ENCODE measurements around the gene HINFP.

The HINFP gene

DNA sequence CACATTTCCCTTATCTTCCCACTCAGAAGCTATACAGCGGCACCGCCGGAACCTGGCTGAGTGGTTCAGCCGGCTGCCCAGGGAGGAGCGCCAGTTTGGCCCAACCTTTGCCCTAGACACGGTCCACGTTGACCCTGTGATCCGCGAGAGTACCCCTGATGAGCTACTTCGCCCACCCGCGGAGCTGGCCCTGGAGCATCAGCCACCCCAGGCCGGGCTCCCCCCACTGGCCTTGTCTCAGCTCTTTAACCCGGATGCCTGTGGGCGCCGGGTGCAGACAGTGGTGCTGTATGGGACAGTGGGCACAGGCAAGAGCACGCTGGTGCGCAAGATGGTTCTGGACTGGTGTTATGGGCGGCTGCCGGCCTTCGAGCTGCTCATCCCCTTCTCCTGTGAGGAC lies 52.1 kb downstream of the HINFP start:
- Histone ChIP-seq H3K4me3 (ENCODE audit: low read length, poor library complexity, severe bottlenecking) (no peak overlapping the region), H3K36me3 (ENCODE audit: insufficient read depth, low read length) (no peaks in the 10 kb centered on the region), H3K4me2 (ENCODE audit: low read depth, low read length, poor library complexity, severe bottlenecking) (no peak overlapping the region), H3K4me1 (ENCODE audit: insufficient read depth, low read length, poor library complexity, severe bottlenecking) (peaks cover 52% of the 10 kb centered on the region), H3K79me2 (ENCODE audit: insufficient read depth, low read length) (peaks cover 17% of the 10 kb centered on the region; the same call in 1 of the 2 replicates), H2AFZ (ENCODE audit: low read length) (no peak overlapping the region), H3K9me3 (ENCODE audit: insufficient read depth, low read depth, low read length) (no peaks in the 10 kb centered on the region), H3K27me3 (ENCODE audit: insufficient read depth, low read length, poor library complexity, severe bottlenecking) (no peaks in the 10 kb centered on the region), H4K20me1 (ENCODE audit: insufficient read depth, low read length, poor library complexity, severe bottlenecking) (no peaks in the 10 kb centered on the region), H3K9ac (ENCODE audit: low read depth, low read length, poor library complexity, severe bottlenecking) (no peak overlapping the region), H3F3A (ENCODE audit: low read depth) (no peaks in the 10 kb centered on the region), H3K9me2 (replicated peaks; ENCODE audit: low read depth, low read length) (no peaks in the 10 kb centered on the region)
- TF ChIP-seq, protein P1, sequence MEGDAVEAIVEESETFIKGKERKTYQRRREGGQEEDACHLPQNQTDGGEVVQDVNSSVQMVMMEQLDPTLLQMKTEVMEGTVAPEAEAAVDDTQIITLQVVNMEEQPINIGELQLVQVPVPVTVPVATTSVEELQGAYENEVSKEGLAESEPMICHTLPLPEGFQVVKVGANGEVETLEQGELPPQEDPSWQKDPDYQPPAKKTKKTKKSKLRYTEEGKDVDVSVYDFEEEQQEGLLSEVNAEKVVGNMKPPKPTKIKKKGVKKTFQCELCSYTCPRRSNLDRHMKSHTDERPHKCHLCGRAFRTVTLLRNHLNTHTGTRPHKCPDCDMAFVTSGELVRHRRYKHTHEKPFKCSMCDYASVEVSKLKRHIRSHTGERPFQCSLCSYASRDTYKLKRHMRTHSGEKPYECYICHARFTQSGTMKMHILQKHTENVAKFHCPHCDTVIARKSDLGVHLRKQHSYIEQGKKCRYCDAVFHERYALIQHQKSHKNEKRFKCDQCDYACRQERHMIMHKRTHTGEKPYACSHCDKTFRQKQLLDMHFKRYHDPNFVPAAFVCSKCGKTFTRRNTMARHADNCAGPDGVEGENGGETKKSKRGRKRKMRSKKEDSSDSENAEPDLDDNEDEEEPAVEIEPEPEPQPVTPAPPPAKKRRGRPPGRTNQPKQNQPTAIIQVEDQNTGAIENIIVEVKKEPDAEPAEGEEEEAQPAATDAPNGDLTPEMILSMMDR (conservative IDR thresholded peaks at IDR 0.05; ENCODE audit: low read length) = no peak
- no peak for TF ChIP-seq EZH2phosphoT487 (IDR thresholded peaks at IDR 0.05; ENCODE audit: borderline replicate concordance)

DNA sequence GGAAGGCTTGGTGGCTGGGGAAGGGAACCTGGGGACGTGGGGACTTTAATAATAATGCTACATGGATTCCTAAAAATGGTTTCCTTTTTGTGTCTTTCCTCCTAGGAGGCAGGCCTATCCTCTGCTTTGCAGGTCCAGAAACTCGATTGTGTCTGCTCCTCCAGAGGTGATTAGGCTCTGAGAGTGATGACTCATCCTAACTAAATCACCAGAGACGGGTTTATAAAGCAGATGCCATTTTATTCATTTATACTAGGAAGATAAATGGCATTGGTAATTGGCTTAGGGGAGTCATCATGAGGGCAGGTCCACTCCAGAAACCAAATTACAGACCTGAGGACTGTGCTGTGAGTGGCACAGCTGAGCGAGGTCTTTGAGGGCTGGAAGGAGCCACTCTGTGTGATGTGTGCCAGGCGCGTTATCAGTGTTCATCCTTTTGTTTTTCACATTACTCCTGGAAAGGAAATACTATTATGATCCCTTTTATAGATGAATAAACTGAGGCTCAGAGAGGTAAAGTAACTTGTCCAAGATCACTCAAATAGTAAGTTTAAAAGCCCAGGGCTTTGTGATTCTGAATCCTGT lies 54.2 kb downstream of the HINFP start:
- no peaks in the 10 kb centered on the region for H3K36me3 ChIP-seq (ENCODE audit: insufficient read depth, low read length)
- TF ChIP-seq, protein P1 (conservative IDR thresholded peaks at IDR 0.05; ENCODE audit: low read length) = no peak
- no peak for TF ChIP-seq EZH2phosphoT487 (IDR thresholded peaks at IDR 0.05; ENCODE audit: borderline replicate concordance)

DNA sequence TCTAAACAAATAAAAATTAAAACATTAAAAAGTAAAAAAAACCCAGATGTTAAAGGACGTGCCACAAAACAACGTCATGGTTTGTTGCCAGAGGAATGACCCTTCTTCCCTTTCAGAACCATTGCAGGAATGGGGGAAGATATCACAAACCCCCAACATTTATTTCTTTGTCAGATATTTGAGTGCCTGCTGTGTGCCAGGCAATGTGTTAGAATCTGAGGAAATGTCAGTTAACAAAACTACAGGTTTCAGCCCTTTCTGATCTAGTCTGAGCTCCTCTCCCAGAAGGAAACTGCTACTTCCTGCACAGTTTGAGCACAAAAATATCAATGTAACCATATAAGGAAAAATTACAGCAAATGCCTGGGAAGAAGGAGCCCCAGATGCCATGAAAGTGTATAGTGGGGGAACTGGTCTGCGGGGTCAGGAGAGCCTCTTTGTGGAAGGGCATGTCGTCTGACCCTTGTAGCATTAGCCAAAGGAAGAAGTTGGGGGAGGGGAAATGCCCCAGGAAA lies 56.8 kb downstream of the HINFP start:
- Histone ChIP-seq H4K20me1 (ENCODE audit: insufficient read depth, low read length, poor library complexity, severe bottlenecking) (no peaks in the 10 kb centered on the region), H3K9me2 (replicated peaks; ENCODE audit: low read depth, low read length) (no peaks in the 10 kb centered on the region), H3K27me3 (ENCODE audit: insufficient read depth, low read length, poor library complexity, severe bottlenecking) (no peaks in the 10 kb centered on the region), H2AFZ (ENCODE audit: low read length) (no peak overlapping the region), H3K4me2 (ENCODE audit: low read depth, low read length, poor library complexity, severe bottlenecking) (peak overlapping the region; percentile 65), H3K36me3 (ENCODE audit: insufficient read depth, low read length) (no peaks in the 10 kb centered on the region), H3K9me3 (ENCODE audit: insufficient read depth, low read depth, low read length) (no peaks in the 10 kb centered on the region), H3K4me3 (ENCODE audit: low read length, poor library complexity, severe bottlenecking) (peak overlapping the region; percentile 9), H3K9ac (ENCODE audit: low read depth, low read length, poor library complexity, severe bottlenecking) (peak overlapping the region; percentile 69), H3K79me2 (ENCODE audit: insufficient read depth, low read length) (peaks cover 5% of the 10 kb centered on the region; the same call in 1 of the 2 replicates), H3K4me1 (ENCODE audit: insufficient read depth, low read length, poor library complexity, severe bottlenecking) (peaks cover 32% of the 10 kb centered on the region), H3F3A (ENCODE audit: low read depth) (no peaks in the 10 kb centered on the region)
- no peak for TF ChIP-seq EZH2phosphoT487 (IDR thresholded peaks at IDR 0.05; ENCODE audit: borderline replicate concordance)
- TF ChIP-seq, protein P1 (conservative IDR thresholded peaks at IDR 0.05; ENCODE audit: low read length) = no peak

More for the DNA sequence above, 54.2 kb downstream of the HINFP start:
- H3K4me2 ChIP-seq (ENCODE audit: low read depth, low read length, poor library complexity, severe bottlenecking) = peak overlapping the region; percentile 60
- H3K4me1 ChIP-seq (ENCODE audit: insufficient read depth, low read length, poor library complexity, severe bottlenecking) = peaks cover 42% of the 10 kb centered on the region
- no peak overlapping the region for H2AFZ ChIP-seq (ENCODE audit: low read length)
- H3F3A ChIP-seq (ENCODE audit: low read depth) = no peaks in the 10 kb centered on the region
- H3K4me3 ChIP-seq (ENCODE audit: low read length, poor library complexity, severe bottlenecking) = no peak overlapping the region
- peaks cover 5% of the 10 kb centered on the region; the same call in 1 of the 2 replicates for H3K79me2 ChIP-seq (ENCODE audit: insufficient read depth, low read length)
- no peaks in the 10 kb centered on the region for H3K9me3 ChIP-seq (ENCODE audit: insufficient read depth, low read depth, low read length)
- H4K20me1 ChIP-seq (ENCODE audit: insufficient read depth, low read length, poor library complexity, severe bottlenecking) = no peaks in the 10 kb centered on the region
- H3K9ac ChIP-seq (ENCODE audit: low read depth, low read length, poor library complexity, severe bottlenecking) = peak overlapping the region; percentile 36
- H3K9me2 ChIP-seq (replicated peaks; ENCODE audit: low read depth, low read length) = no peaks in the 10 kb centered on the region
- H3K27me3 ChIP-seq (ENCODE audit: insufficient read depth, low read length, poor library complexity, severe bottlenecking) = no peaks in the 10 kb centered on the region
